AG10803 (cell line): ENCODE measurements around the gene IGFBP4.

Experiments used
- DNase-seq: peaks from one replicate; pipeline ENCODE4 v3.0.0; 2010; ENCODE audit warnings: low read depth
- H3K4me3 ChIP-seq: 2 replicates; pipeline ENCODE4 v1.5.1; 2011; ENCODE audit warnings: mild to moderate bottlenecking, low read length, control low read depth
- CTCF ChIP-seq: conservative IDR thresholded peaks from 2 replicates; pipeline ENCODE4 v1.5.1; 2011; ENCODE audit warnings: mild to moderate bottlenecking, low read length, control low read depth, inconsistent platforms

The IGFBP4 gene

GRCh38 chr17:40448639-40449261, 5.5 kb downstream of the IGFBP4 start:
- no peak for DNase-seq
- TF ChIP-seq CTCF: no peak

GRCh38 chr17:40450175-40450574, 6.9 kb downstream of the IGFBP4 start:
- DNase-seq: no peak
- peak; percentile 55 for TF ChIP-seq CTCF
- H3K4me3 ChIP-seq: no peak overlapping the region

More at GRCh38 chr17:40448639-40449261, 5.5 kb downstream of the IGFBP4 start:
- H3K4me3 ChIP-seq: peak overlapping the region; percentile 99

- no peak overlapping the region for H3K4me3 ChIP-seq
- peak; percentile 98 for DNase-seq
- TF ChIP-seq CTCF: no peak
These were observed 8.2 kb downstream of the IGFBP4 start for GRCh38 chr17:40451420-40451819.

- TF ChIP-seq CTCF: no peak
- no peak overlapping the region for H3K4me3 ChIP-seq
- DNase-seq: peak; percentile 88
These were observed 9.1 kb downstream of the IGFBP4 start for GRCh38 chr17:40452216-40452787.

- no peak for DNase-seq
- H3K4me3 ChIP-seq: no peak overlapping the region
- no peak for TF ChIP-seq CTCF
These were observed 9.7 kb downstream of the IGFBP4 start for GRCh38 chr17:40452921-40453378.

GRCh38 chr17:40453881-40454612, 10.8 kb downstream of the IGFBP4 start:
- DNase-seq: peak; percentile 77
- TF ChIP-seq CTCF: no peak
- no peak overlapping the region for H3K4me3 ChIP-seq

GRCh38 chr17:40454613-40454995, 11.4 kb downstream of the IGFBP4 start:
- TF ChIP-seq CTCF: no peak
- no peak overlapping the region for H3K4me3 ChIP-seq
- DNase-seq: no peak
